ENCODE results near the gene MISFA. TPM values are rescaled to one million over a fixed set of nuclear protein-coding genes. Genes with fewer than 3 reads are reported as not detected.
"Not testable (repeated sequence)": the region's sequence is repeated elsewhere in the genome, so short reads cannot be mapped to it uniquely, and the experiment has no call there.

MISFA gene
- total RNA-seq, 4 donors from 2014 or later = 7.1 TPM; not detected in 3

- 10% methylated on average over 26 of the region's 31 CpGs for WGBS
- Histone ChIP-seq H3K36me3 (no peaks in the 10 kb centered on the region), H3K4me3 (peak overlapping the region; percentile 76 to 91 (median 84)), H3K27me3 (no peaks in the 10 kb centered on the region), H3K27ac (replicated peaks in 1 of 4) (peak overlapping the region; percentile 90 to 95 (median 93)), H3K9me3 (no peaks in the 10 kb centered on the region), H3K4me1 (peaks cover 10 to 51% (median 43%) of the 10 kb centered on the region in 4 donors)
- no peak for DNase-seq (ENCODE audit: extremely low spot score)
- TF ChIP-seq EP300 (IDR thresholded peaks at IDR 0.05) (no peak), POLR2A (IDR thresholded peaks at IDR 0.05; ENCODE audit: low read depth) (no peak), POLR2AphosphoS5 (IDR thresholded peaks at IDR 0.05) (no peak), CTCF (IDR thresholded peaks at IDR 0.05) (no peak)
- intact Hi-C loops (cut with DNase I) = loop anchor here (5.0 to 10.0 kb wide), 2 partner anchors 99 to 311 kb away; partner anchors contain the start of genes GTF2H1 and HPS5
Observed at GRCh38 chr11:18633256-18634139, 33.9 kb downstream of the MISFA start.

- H3K9me3 ChIP-seq = no peaks in the 10 kb centered on the region
- under 1% methylated on average over 21 of the region's 60 CpGs for WGBS
- peaks cover 10 to 44% (median 35%) of the 10 kb centered on the region in 4 donors for H3K4me1 ChIP-seq
- intact Hi-C loops (cut with DNase I) = loop anchor here (5.0 to 10.0 kb wide), 4 partner anchors 42 to 312 kb away; partner anchors contain the start of genes GTF2H1, HPS5 and TMEM86A
- no peaks in the 10 kb centered on the region for H3K27me3 ChIP-seq
- TF ChIP-seq POLR2A (IDR thresholded peaks at IDR 0.05; ENCODE audit: low read depth) (peak; percentile 82), POLR2AphosphoS5 (IDR thresholded peaks at IDR 0.05) (peak; percentile 97), EP300 (IDR thresholded peaks at IDR 0.05) (no peak), CTCF (IDR thresholded peaks at IDR 0.05) (peak in 2 of 3 experiments; percentile 10 to 13)
- peak within 1 kb of the TSS; percentile 90 to 95 (median 93) for H3K27ac ChIP-seq (replicated peaks in 1 of 4)
- H3K36me3 ChIP-seq = no peaks in the 10 kb centered on the region
- H3K4me3 ChIP-seq = peak within 1 kb of the TSS; percentile 76 to 91 (median 84)
- DNase-seq (ENCODE audit: extremely low spot score) = peak; percentile 100
Observed at GRCh38 chr11:18634140-18635032, 34.8 kb downstream of the MISFA start, which contains the start of gene SPTY2D1. TSS of gene SPTY2D1 (minus strand) at chr11:18634342. CDS start at chr11:18634257, 85 bp downstream.

GRCh38 chr11:18641677-18642076, 42.1 kb downstream of the MISFA start:
- Histone ChIP-seq H3K9me3 (no peaks in the 10 kb centered on the region), H3K4me1 (no peaks in the 10 kb centered on the region), H3K36me3 (no peaks in the 10 kb centered on the region), H3K27me3 (no peaks in the 10 kb centered on the region), H3K4me3 (no peak overlapping the region), H3K27ac (replicated peaks in 1 of 4) (no peak overlapping the region)
- intact Hi-C loops (cut with DNase I) = no loop called here
- DNase-seq (ENCODE audit: extremely low spot score) = no peak
- no peak for TF ChIP-seq POLR2A (IDR thresholded peaks at IDR 0.05; ENCODE audit: low read depth)
- TF ChIP-seq POLR2AphosphoS5 (IDR thresholded peaks at IDR 0.05) = no peak
- no peak for TF ChIP-seq EP300 (IDR thresholded peaks at IDR 0.05)
- no peak for TF ChIP-seq CTCF (IDR thresholded peaks at IDR 0.05)
- WGBS = 5% methylated on average over 1 of the region's 1 CpG

GRCh38 chr11:18643034-18643433, 43.4 kb downstream of the MISFA start:
- H3K36me3 ChIP-seq; H3K27ac ChIP-seq (replicated peaks in 1 of 4); H3K4me3 ChIP-seq; H3K27me3 ChIP-seq; H3K4me1 ChIP-seq; DNase-seq (ENCODE audit: extremely low spot score); H3K9me3 ChIP-seq; intact Hi-C loops (cut with DNase I): not testable (repeated sequence)
- 75% methylated on average over 4 of the region's 4 CpGs for WGBS

Measured in esophagus muscularis mucosa (tissue), 4 donors.